Measurements from ENCODE around the gene SPTBN4. TPM values are rescaled to one million over a fixed set of nuclear protein-coding genes. Genes with fewer than 3 reads are reported as not detected.

Gene SPTBN4
- total RNA-seq, 4 donors from 2014 or later, result 1.4 to 5.1 (median 2.3) TPM

DNA sequence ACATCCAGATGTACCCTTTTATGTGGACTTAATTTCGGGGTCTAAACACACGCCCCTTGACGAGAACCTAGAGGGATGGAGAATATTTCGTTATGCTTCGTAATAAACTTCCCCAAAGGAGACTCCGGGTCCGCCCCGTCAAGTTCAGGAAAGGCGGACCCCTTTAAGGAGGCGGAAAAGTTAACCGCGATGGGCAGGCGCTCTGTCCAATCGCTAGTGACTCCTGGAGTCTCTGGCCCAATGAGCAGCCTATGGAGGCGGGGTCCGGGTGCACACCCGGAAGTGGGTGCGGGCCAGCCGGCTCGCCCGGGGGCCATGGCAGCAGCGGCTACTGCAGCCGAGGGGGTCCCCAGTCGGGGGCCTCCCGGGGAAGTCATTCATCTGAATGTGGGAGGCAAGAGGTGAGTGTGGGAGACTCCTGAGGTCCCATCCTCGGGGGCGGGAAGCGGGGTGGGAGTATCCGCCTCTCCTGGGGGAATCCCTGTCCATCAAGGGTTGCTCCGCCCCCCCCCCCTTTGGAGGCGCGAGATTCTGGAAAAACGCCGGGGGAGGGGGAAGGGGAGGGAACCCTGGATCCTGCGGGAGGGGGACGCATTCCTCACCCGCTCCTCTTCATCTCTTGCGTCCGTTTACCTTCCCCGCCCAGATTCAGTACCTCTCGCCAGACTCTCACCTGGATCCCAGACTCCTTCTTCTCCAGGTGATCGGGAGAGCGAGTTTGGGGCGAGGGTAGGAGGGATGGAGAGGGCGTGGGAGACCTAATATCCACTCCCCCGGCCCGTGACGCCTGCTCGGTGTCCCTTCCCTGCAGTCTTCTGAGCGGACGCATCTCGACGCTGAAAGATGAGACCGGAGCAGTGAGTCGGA, 110.0 kb downstream of the SPTBN4 start, which contains the start of gene SHKBP1:
TSS of gene SHKBP1 (plus strand) at position 289 of the 867 bp plus-strand sequence. CDS start at position 316, 27 bp downstream.
- TF ChIP-seq, protein P1, sequence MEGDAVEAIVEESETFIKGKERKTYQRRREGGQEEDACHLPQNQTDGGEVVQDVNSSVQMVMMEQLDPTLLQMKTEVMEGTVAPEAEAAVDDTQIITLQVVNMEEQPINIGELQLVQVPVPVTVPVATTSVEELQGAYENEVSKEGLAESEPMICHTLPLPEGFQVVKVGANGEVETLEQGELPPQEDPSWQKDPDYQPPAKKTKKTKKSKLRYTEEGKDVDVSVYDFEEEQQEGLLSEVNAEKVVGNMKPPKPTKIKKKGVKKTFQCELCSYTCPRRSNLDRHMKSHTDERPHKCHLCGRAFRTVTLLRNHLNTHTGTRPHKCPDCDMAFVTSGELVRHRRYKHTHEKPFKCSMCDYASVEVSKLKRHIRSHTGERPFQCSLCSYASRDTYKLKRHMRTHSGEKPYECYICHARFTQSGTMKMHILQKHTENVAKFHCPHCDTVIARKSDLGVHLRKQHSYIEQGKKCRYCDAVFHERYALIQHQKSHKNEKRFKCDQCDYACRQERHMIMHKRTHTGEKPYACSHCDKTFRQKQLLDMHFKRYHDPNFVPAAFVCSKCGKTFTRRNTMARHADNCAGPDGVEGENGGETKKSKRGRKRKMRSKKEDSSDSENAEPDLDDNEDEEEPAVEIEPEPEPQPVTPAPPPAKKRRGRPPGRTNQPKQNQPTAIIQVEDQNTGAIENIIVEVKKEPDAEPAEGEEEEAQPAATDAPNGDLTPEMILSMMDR (IDR thresholded peaks at IDR 0.05; ENCODE audit: low read depth), result no peak

DNA sequence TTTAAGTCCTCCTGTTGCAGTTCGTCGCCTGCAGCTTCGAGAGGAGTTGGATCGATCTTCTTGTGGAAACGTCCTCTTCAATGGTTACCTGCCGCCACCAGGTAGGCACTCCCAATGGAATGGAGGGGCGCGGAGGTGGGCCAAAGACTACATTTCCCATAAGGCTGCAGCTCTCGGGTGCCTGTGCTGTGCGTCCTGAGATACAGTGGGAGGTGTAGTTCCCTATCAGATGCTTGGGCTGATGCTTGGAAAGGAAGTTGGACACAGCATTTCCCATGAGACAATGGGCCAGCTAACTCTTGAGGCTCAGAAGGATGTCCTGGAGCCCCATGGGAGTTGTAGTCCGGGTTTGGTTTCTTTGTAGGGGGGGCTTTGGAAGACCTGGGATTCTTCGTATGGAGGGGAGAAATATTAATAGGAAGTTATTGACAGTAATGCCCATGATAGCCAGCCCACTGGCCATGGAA, 111.7 kb downstream of the SPTBN4 start:
- TF ChIP-seq, protein P1 (IDR thresholded peaks at IDR 0.05; ENCODE audit: low read depth), result no peak

DNA sequence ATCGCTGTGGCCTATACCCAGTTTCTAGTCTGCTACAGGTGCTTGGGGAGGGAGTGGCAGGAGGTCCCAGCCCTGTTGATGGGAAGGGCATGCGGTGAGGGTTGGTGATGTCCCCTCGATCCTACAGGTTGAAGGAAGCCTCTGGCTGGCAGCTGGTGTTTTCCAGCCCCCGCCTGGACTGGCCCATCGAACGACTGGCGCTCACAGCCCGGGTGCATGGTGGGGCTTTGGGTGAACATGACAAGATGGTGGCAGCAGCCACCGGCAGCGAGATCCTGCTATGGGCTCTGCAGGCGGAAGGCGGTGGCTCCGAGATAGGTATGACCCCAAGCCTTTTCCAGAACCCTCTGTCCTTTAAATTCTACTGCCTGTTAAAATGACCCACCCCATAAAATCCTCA, 113.8 kb downstream of the SPTBN4 start:
- TF ChIP-seq, protein P1 (IDR thresholded peaks at IDR 0.05; ENCODE audit: low read depth), result no peak

DNA sequence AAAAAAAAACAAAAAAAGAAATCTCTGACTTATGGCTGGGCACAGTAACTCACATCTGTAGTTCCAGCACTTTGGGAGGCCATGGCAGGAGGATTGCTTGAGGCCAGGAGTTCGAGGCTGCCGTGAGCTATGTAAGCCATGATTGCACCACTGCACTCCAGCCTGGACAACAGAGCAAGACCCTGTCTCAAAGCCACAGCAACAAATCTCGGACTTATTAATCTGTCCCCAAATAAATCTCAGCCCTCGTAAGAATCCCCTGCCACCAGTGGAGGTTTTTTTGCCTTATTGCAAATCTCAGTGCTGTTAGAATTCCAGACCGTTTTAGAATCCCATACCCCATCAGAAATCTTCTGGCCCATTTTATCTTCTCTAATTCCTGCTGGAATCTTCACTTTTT, 114.7 kb downstream of the SPTBN4 start:
- TF ChIP-seq, protein P1 (IDR thresholded peaks at IDR 0.05; ENCODE audit: low read depth), result no peak

DNA sequence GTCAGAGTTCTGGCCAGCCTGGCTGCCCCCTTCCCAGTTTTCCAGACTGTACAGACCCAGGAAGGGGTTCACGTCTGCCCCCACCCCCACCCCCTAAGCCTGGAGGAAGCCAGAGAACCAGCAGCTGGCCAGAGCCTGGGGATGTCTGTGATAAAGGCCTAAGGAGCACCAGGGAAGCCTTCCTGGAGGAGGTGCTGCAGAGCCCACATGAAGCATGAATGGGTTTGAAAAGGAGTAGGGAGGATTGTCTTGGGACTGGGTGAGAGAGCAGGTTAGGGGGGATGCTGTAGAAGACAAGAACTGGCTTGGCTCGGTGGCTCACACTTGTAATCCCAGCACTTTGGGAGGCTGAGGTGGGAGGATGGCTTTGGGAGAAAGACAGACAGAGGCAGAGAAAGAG, 115.7 kb downstream of the SPTBN4 start:
- TF ChIP-seq, protein P1 (IDR thresholded peaks at IDR 0.05; ENCODE audit: low read depth), result no peak

DNA sequence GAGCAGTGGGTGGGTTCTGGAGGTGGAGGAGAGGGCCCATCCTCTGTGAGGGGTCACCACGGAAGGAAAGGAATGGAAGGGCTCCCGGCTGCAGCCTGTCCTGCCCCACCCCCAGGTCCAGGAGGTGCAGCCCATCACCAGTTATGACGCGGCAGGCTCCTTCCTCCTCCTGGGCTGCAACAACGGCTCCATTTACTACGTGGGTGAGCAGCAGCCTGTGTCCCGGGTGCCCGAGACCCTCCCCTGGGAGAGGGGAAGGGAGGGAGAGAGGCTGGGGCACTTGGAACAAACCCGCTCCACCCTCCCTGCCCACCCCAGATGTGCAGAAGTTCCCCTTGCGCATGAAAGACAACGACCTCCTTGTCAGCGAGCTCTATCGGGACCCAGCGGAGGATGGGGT, 116.5 kb downstream of the SPTBN4 start:
- TF ChIP-seq, protein P1 (IDR thresholded peaks at IDR 0.05; ENCODE audit: low read depth), result no peak

DNA sequence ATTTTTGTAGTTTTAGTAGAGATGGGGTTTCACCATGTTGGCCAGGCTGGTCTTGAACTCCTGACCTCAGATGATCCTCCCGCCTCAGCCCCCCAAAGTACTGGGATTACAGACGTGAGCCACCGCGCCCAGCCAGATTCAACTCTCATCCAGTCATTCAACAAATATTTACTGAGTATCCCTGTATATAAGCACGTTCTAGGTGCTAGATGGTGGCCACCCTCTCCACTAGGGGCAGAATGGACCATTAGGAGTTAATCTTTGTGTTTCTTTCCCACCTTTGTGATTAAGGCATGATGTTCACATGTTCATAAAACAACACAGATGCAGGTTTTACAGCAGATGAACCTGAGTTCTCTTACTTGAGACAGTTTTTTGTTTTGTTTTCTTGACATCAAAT, 117.2 kb downstream of the SPTBN4 start:
- TF ChIP-seq, protein P1 (IDR thresholded peaks at IDR 0.05; ENCODE audit: low read depth), result no peak

All from subcutaneous adipose tissue (tissue), 4 donors.